Measurements from ENCODE around the gene GLYAT. TPM values are rescaled to one million over a fixed set of nuclear protein-coding genes. Genes with fewer than 3 reads are reported as not detected.
"Not testable (repeated sequence)": the region's sequence is repeated elsewhere in the genome, so short reads cannot be mapped to it uniquely, and the experiment has no call there.

The GLYAT gene
- total RNA-seq, 1 experiment from 2014 or later = not detected

GRCh38 chr11:58712531-58712930 is 19.2 kb downstream of the GLYAT start:
- no TSS peak for BruUV-seq (replicated peaks)
- H3K27ac Mint-ChIP-seq (ENCODE audit: unreplicated experiment) = no peak overlapping the region
- ChIA-PET CTCF (no interaction called here), POLR2A (no interaction called here)
- no peak for TF ChIP-seq CTCF (IDR thresholded peaks at IDR 0.05; ENCODE audit: insufficient read depth in 1 of 2, low read depth in 1 of 2, low read length in 1 of 2, severe bottlenecking in 1 of 2, unreplicated experiment in 1 of 2)
- H3K4me1 Mint-ChIP-seq (ENCODE audit: low read depth, unreplicated experiment) = no peaks in the 10 kb centered on the region
- DNase-seq = no peak
- Histone ChIP-seq H3K36me3 (ENCODE audit: control insufficient read depth, insufficient read depth, low read length) (no peaks in the 10 kb centered on the region), H3K4me1 (no peaks in the 10 kb centered on the region), H3K4me3 (ENCODE audit: low read depth, low read length) (no peak overlapping the region), H3K27me3 (replicated peaks; ENCODE audit: control insufficient read depth, insufficient read depth, low read length) (no peaks in the 10 kb centered on the region), H3K9me3 (no peaks in the 10 kb centered on the region)
- H3K9me3 Mint-ChIP-seq (ENCODE audit: unreplicated experiment) = peaks cover 8% of the 10 kb centered on the region
- intact Hi-C loops (cut with micrococcal nuclease; ENCODE audit: unreplicated experiment) = loop anchor here (10.0 kb wide), 1 partner anchor 58 kb away; no protein-coding TSS in a partner anchor
- no peaks in the 10 kb centered on the region for H3K36me3 Mint-ChIP-seq (ENCODE audit: insufficient read depth, unreplicated experiment)
- no peaks in the 10 kb centered on the region for H3K27me3 Mint-ChIP-seq (ENCODE audit: insufficient read depth, unreplicated experiment)
- no peak overlapping the region for H3K4me3 Mint-ChIP-seq (ENCODE audit: unreplicated experiment)

GRCh38 chr11:58711832-58712231 is 19.9 kb downstream of the GLYAT start:
- Histone ChIP-seq H3K27me3 (replicated peaks; ENCODE audit: control insufficient read depth, insufficient read depth, low read length) (no peaks in the 10 kb centered on the region), H3K4me3 (ENCODE audit: low read depth, low read length) (no peak overlapping the region), H3K9me3 (no peaks in the 10 kb centered on the region), H3K4me1 (no peaks in the 10 kb centered on the region), H3K36me3 (ENCODE audit: control insufficient read depth, insufficient read depth, low read length) (no peaks in the 10 kb centered on the region)
- Mint-ChIP-seq H3K4me1 (ENCODE audit: low read depth, unreplicated experiment) (no peaks in the 10 kb centered on the region), H3K4me3 (ENCODE audit: unreplicated experiment) (no peak overlapping the region), H3K27ac (ENCODE audit: unreplicated experiment) (no peak overlapping the region), H3K36me3 (ENCODE audit: insufficient read depth, unreplicated experiment) (no peaks in the 10 kb centered on the region), H3K27me3 (ENCODE audit: insufficient read depth, unreplicated experiment) (no peaks in the 10 kb centered on the region), H3K9me3 (ENCODE audit: unreplicated experiment) (peaks cover 8% of the 10 kb centered on the region)
- POLR2A ChIA-PET = no interaction called here
- no peak for TF ChIP-seq CTCF (IDR thresholded peaks at IDR 0.05; ENCODE audit: insufficient read depth in 1 of 2, low read depth in 1 of 2, low read length in 1 of 2, severe bottlenecking in 1 of 2, unreplicated experiment in 1 of 2)
- BruUV-seq (replicated peaks) = no TSS peak
- DNase-seq = no peak
- CTCF ChIA-PET = no interaction called here
- intact Hi-C loops (cut with micrococcal nuclease; ENCODE audit: unreplicated experiment) = loop anchor here (10.0 kb wide), 1 partner anchor 57 kb away; no protein-coding TSS in a partner anchor

GRCh38 chr11:58707767-58708166 is 24.0 kb downstream of the GLYAT start:
- ChIA-PET CTCF (no interaction called here), POLR2A (no interaction called here)
- no peak for TF ChIP-seq CTCF (IDR thresholded peaks at IDR 0.05; ENCODE audit: insufficient read depth in 1 of 2, low read depth in 1 of 2, low read length in 1 of 2, severe bottlenecking in 1 of 2, unreplicated experiment in 1 of 2)
- DNase-seq = no peak
- no TSS peak for BruUV-seq (replicated peaks)
- intact Hi-C loops (cut with micrococcal nuclease; ENCODE audit: unreplicated experiment) = loop anchor here (5.0 kb wide), 1 partner anchor 80 kb away; no protein-coding TSS in a partner anchor
- no peaks in the 10 kb centered on the region for H3K9me3 Mint-ChIP-seq (ENCODE audit: unreplicated experiment)
- Histone ChIP-seq H3K4me3 (ENCODE audit: low read depth, low read length) (no peak overlapping the region), H3K36me3 (ENCODE audit: control insufficient read depth, insufficient read depth, low read length) (no peaks in the 10 kb centered on the region), H3K9me3 (no peaks in the 10 kb centered on the region), H3K4me1 (no peaks in the 10 kb centered on the region), H3K27me3 (replicated peaks; ENCODE audit: control insufficient read depth, insufficient read depth, low read length) (no peaks in the 10 kb centered on the region)
- no peaks in the 10 kb centered on the region for H3K36me3 Mint-ChIP-seq (ENCODE audit: insufficient read depth, unreplicated experiment)
- no peaks in the 10 kb centered on the region for H3K27me3 Mint-ChIP-seq (ENCODE audit: insufficient read depth, unreplicated experiment)
- H3K4me3 Mint-ChIP-seq (ENCODE audit: unreplicated experiment) = no peak overlapping the region
- H3K27ac Mint-ChIP-seq (ENCODE audit: unreplicated experiment) = no peak overlapping the region
- H3K4me1 Mint-ChIP-seq (ENCODE audit: low read depth, unreplicated experiment) = no peaks in the 10 kb centered on the region

- H3K27ac Mint-ChIP-seq (ENCODE audit: unreplicated experiment); intact Hi-C loops (cut with micrococcal nuclease; ENCODE audit: unreplicated experiment); POLR2A ChIA-PET: not testable (repeated sequence)
Observed at GRCh38 chr11:58696825-58697224, 34.9 kb downstream of the GLYAT start.

More at GRCh38 chr11:58696825-58697224, 34.9 kb downstream of the GLYAT start:
- H3K9me3 ChIP-seq; H3K4me1 ChIP-seq; H3K36me3 ChIP-seq (ENCODE audit: control insufficient read depth, insufficient read depth, low read length); H3K4me3 Mint-ChIP-seq (ENCODE audit: unreplicated experiment); CTCF ChIA-PET; H3K4me3 ChIP-seq (ENCODE audit: low read depth, low read length); H3K27me3 ChIP-seq (replicated peaks; ENCODE audit: control insufficient read depth, insufficient read depth, low read length); H3K27me3 Mint-ChIP-seq (ENCODE audit: insufficient read depth, unreplicated experiment); H3K4me1 Mint-ChIP-seq (ENCODE audit: low read depth, unreplicated experiment); BruUV-seq (replicated peaks); DNase-seq; H3K9me3 Mint-ChIP-seq (ENCODE audit: unreplicated experiment); H3K36me3 Mint-ChIP-seq (ENCODE audit: insufficient read depth, unreplicated experiment): not testable (repeated sequence)
